ENCODE data around the gene ZNF446. TPM values are rescaled to one million over a fixed set of nuclear protein-coding genes. Genes with fewer than 3 reads are reported as not detected.

ZNF446 gene
- total RNA-seq, 1 donor from 2014 or later: 42.7 TPM

DNA sequence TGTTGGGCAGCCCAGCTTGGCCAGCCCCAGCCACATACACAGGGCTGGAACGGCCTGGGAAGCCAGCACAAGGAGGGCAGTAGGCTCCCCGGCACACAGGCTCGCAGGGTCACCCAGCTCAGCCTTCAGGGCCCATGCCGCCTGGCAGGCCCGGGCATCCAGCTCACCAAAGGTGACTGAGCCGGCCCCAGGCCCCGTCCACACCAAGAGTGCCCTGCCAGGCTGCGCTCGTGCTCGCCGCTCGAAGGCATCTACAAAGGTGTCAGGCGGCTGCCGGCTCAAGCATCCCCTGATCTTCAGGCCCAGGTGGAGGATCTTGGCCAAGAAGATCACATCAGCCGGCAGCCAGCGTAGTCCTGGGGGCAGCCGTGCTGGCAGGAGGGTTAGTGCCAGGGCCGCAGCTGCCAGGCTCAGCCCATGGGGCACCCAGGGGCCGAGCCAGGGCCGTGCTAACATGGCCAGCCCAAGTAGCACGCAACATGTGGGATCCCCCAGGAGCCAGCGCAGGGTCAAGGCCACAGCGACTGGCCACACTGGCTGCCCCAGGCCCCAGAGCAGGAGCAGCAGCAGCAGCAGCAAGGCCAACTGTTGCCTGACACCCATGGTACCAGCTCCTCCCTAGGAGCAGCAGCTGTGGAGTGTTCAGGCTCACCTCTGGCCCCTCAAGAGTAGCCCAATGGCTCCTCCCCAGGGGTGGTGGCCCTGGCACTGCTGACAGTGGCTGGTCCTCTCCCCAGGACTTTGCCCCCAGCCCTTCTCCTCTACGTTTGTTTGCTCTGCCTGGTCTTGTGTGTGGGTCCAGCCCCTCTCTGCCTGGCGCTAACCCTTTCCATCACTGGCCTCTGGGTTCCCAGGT lies 35.4 kb downstream of the ZNF446 start, which contains the start of gene SLC27A5:
Gene SLC27A5, minus strand, starts transcription at position 640 of the 856 bp plus-strand sequence. Its CDS starts 37 bp downstream, at position 603.
- TF ChIP-seq, protein P1, sequence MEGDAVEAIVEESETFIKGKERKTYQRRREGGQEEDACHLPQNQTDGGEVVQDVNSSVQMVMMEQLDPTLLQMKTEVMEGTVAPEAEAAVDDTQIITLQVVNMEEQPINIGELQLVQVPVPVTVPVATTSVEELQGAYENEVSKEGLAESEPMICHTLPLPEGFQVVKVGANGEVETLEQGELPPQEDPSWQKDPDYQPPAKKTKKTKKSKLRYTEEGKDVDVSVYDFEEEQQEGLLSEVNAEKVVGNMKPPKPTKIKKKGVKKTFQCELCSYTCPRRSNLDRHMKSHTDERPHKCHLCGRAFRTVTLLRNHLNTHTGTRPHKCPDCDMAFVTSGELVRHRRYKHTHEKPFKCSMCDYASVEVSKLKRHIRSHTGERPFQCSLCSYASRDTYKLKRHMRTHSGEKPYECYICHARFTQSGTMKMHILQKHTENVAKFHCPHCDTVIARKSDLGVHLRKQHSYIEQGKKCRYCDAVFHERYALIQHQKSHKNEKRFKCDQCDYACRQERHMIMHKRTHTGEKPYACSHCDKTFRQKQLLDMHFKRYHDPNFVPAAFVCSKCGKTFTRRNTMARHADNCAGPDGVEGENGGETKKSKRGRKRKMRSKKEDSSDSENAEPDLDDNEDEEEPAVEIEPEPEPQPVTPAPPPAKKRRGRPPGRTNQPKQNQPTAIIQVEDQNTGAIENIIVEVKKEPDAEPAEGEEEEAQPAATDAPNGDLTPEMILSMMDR (IDR thresholded peaks at IDR 0.05): no peak
- Histone ChIP-seq H3K27me3 (no peaks in the 10 kb centered on the region), H3K36me3 (peaks cover 16% of the 10 kb centered on the region in 2 donors), H3K4me3 (no peak within 1 kb of the TSS), H3K9me3 (no peaks in the 10 kb centered on the region), H3K4me1 (peaks cover 0 to 16% of the 10 kb centered on the region in 2 donors), H3K27ac (no peak within 1 kb of the TSS)
- intact Hi-C loops (cut with DNase I): no loop called here
- DNase-seq (ENCODE audit: low spot score in 2 of 2): no peak

DNA sequence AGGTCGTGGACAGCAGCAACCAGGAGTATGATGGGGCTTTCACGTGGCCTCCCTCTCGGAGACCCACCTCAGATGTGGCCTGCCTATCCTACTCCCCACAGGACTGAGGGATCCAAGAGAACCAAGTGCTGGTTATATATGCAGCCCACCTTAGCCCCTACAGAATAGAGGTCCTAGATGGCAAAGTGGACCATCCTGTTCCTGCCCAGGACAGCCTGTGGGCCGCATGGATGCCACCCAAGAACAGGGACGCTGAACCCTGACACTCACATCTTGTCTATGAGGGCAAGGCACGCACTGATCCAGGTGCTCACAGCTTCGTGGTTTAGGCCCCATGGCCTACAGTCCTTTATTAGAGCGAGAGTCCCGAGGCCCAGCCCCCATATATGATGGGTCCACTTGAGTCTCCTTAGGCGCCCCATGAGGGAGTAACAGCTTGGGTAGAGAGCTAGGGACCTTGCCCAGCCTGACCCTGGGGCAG lies 37.1 kb downstream of the ZNF446 start:
- Histone ChIP-seq H3K4me1 (peaks cover 9 to 26% of the 10 kb centered on the region in 2 donors), H3K36me3 (peaks cover 24 to 26% of the 10 kb centered on the region in 2 donors), H3K27ac (peak overlapping the region in 1 of 2 donors; percentile 27), H3K9me3 (no peaks in the 10 kb centered on the region), H3K27me3 (no peaks in the 10 kb centered on the region), H3K4me3 (no peak overlapping the region)
- TF ChIP-seq, protein P1 (IDR thresholded peaks at IDR 0.05): no peak
- intact Hi-C loops (cut with DNase I): no loop called here
- no peak for DNase-seq (ENCODE audit: low spot score in 2 of 2)

DNA sequence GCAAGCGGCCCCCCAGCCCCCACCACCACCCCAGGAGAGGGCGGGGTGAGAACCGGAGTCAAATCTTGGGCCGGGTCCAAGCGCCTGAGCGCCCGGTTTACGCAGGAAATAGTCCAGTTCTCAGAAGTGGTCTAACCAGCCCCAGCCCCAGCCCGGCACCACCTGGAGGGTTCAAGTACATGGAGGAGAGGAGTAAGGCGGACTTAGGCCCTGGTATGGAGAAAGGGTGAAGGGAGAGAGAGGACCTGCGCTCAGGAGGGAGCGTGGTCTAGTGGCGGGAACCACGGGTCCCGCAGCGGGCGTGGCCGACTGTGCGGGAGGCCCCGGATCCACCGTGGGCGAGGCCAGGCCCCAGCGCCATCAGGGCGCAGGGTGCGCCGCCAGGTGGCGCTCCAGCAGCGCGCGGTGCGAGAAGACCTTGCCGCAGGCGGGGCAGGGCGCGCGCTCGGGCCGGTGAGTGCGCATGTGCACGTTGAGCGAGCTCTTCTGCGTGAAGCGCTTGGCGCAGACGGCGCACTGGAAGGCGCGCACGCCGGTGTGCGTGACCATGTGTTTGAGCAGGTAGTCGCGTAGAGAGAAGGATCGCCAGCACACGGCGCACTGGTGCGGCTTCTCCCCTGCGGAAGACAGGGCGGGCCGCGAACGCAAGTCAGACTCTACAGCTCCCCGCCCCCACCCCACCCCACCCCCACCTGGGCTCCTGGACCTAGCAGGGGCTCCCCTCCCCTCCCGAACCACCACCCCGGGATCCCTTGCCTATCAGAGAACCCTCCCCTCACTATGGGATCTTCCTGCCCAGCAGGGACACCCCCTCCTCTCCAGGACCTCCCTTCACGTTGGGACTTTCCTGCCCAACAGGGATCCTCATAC lies 37.8 kb downstream of the ZNF446 start:
- peaks cover 16 to 31% of the 10 kb centered on the region in 2 donors for H3K4me1 ChIP-seq
- H3K36me3 ChIP-seq: peaks cover 24 to 26% of the 10 kb centered on the region in 2 donors
- H3K27ac ChIP-seq: peak overlapping the region; percentile 24 to 27
- H3K4me3 ChIP-seq: peak overlapping the region; percentile 37 to 45
- TF ChIP-seq, protein P1 (IDR thresholded peaks at IDR 0.05): peak; percentile 70 to 86 (median 74)
- no peaks in the 10 kb centered on the region for H3K9me3 ChIP-seq
- intact Hi-C loops (cut with DNase I): no loop called here
- peak in 1 of 2 donors; percentile 87 for DNase-seq (ENCODE audit: low spot score in 2 of 2)
- no peaks in the 10 kb centered on the region for H3K27me3 ChIP-seq

DNA sequence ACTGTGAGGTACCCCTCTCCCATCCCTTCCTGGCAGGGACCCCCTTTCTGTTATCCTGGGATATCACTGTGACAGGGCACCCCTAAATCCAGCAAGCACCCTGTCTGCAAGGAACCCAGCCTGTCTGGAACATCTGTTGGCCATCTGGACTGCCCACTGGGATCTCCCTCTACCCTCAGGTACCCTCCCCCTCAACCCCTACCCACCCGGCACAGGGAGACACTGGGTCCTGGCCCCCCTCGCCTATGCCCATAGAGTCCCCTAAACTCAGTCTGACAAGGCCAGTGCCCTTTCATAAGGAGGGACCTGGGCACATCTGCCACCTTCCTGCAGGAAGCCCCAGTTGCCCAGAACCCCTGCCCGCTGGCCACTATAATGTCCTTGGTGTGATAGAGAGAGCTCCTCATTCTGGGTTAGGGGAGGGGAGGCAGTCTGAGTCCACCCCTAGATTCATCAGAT lies 38.4 kb downstream of the ZNF446 start:
- H3K36me3 ChIP-seq: peaks cover 24 to 26% of the 10 kb centered on the region in 2 donors
- no peak overlapping the region for H3K27ac ChIP-seq
- no peak for DNase-seq (ENCODE audit: low spot score in 2 of 2)
- peak overlapping the region; percentile 37 to 45 for H3K4me3 ChIP-seq
- intact Hi-C loops (cut with DNase I): no loop called here
- TF ChIP-seq, protein P1 (IDR thresholded peaks at IDR 0.05): no peak
- peaks cover 16 to 31% of the 10 kb centered on the region in 2 donors for H3K4me1 ChIP-seq
- H3K9me3 ChIP-seq: no peaks in the 10 kb centered on the region
- no peaks in the 10 kb centered on the region for H3K27me3 ChIP-seq

DNA sequence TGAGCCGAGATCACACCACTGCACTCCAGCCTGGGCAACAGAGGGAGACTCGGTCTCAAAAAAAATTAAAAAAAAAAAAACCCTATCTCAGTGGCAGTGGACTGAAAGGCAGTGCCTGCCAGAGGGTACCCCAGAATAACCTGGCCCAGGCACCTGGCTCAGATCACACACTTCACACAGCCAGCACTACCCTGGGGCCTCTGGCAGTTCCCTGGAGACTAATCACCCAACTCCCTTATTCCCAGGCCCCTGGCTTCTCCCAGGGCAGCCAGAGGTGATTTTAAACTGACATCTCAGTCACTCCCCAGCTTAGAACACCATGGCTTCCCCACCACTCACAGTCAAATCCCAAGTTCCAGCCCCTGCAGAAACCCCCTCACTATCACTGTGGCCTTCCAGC lies 39.1 kb downstream of the ZNF446 start:
- DNase-seq (ENCODE audit: low spot score in 2 of 2): no peak
- intact Hi-C loops (cut with DNase I): no loop called here
- Histone ChIP-seq H3K9me3 (no peaks in the 10 kb centered on the region), H3K27me3 (no peaks in the 10 kb centered on the region), H3K36me3 (peaks cover 24 to 26% of the 10 kb centered on the region in 2 donors), H3K4me3 (no peak overlapping the region), H3K27ac (no peak overlapping the region), H3K4me1 (peaks cover 18 to 31% of the 10 kb centered on the region in 2 donors)
- TF ChIP-seq, protein P1 (IDR thresholded peaks at IDR 0.05): no peak
